Left ventricle myocardium inferior (tissue), 1 donor: Measurements from ENCODE around the gene VSIG10L. TPM values are rescaled to one million over a fixed set of nuclear protein-coding genes. Genes with fewer than 3 reads are reported as not detected.

Experiments used
- DNase-seq: peaks from one replicate; pipeline ENCODE4 v3.0.0-alpha.2; 2020
- H3K27ac ChIP-seq: fragments of 200-600 bp; replicated peaks from 2 replicates; pipeline ENCODE4 v1.8.0; 2021
- H3K27me3 ChIP-seq: fragments of 200-600 bp; 2 replicates; pipeline ENCODE4 v1.8.0; 2021; ENCODE audit warnings: low read depth
- H3K36me3 ChIP-seq: fragments of 200-600 bp; 2 replicates; pipeline ENCODE4 v1.8.0; 2021
- H3K4me1 ChIP-seq: fragments of 200-600 bp; 2 replicates; pipeline ENCODE4 v1.8.0; 2021
- H3K4me3 ChIP-seq: fragments of 200-600 bp; 2 replicates; pipeline ENCODE4 v1.8.0; 2021; ENCODE audit warnings: mild to moderate bottlenecking, moderate library complexity
- H3K9me3 ChIP-seq: fragments of 200-600 bp; replicated peaks from 2 replicates; pipeline ENCODE4 v1.8.0; 2021
- intact Hi-C: fragments of 100-400 bp; cut with micrococcal nuclease; formaldehyde crosslinking; loops from one replicate; pipeline ENCODE4 v1.11.0; 2022
- total RNA-seq: library from RNA; stranded (reverse); fragmentation: NEBNext Ultra II Directional; extraction: Animal tissue kit (Norgen Biotek cat#: 25700); gene quantifications from one replicate; pipeline ENCODE4 v1.2.1, GENCODE V29; 2021
- TF ChIP-seq, protein P1 (sequence below): fragments of 200-600 bp; IDR thresholded peaks from 2 replicates; pipeline ENCODE4 v1.8.0; 2021; ENCODE audit warnings: antibody characterized with exemption, mild to moderate bottlenecking, borderline replicate concordance
- donor health status: DM: no; HTN: yes; CAD: no; lungs with severe emphysema.

VSIG10L gene
- total RNA-seq, 1 donor from 2014 or later = 0.66 TPM

DNA sequence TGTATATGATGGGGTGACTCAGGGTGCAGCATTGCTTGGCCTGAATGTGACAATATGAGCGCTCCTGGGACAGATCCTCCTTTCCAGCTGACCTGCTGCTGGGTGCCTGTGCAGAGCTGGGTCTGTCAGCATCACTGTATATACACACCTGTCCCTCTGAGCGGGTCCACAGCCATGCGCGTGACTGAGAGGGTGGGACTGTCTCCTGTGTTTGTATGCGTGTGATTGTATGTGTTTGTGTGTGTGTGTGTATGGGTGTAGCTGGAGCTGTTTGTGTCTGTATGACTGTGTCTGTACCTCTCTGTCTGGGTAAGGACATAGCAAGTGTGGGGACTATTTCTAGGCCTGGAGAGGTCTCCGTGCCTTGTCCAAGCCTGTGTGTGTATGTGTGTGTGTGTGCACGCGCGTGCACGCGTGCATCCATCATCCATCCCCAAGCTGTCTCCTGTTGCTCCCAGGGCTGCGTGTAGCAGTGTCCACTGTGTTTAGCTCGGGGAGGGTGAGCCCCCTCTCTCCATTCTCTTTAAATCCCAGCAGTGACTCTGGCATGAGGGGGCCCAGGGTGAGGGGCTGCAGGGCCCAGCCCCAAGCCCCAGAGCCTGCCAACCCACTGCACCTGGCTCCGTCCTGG is 22.2 kb downstream of the VSIG10L start:
- H3K4me1 ChIP-seq = no peaks in the 10 kb centered on the region
- H3K27me3 ChIP-seq = peaks cover 77% of the 10 kb centered on the region
- intact Hi-C loops = no loop called here
- TF ChIP-seq, protein P1, sequence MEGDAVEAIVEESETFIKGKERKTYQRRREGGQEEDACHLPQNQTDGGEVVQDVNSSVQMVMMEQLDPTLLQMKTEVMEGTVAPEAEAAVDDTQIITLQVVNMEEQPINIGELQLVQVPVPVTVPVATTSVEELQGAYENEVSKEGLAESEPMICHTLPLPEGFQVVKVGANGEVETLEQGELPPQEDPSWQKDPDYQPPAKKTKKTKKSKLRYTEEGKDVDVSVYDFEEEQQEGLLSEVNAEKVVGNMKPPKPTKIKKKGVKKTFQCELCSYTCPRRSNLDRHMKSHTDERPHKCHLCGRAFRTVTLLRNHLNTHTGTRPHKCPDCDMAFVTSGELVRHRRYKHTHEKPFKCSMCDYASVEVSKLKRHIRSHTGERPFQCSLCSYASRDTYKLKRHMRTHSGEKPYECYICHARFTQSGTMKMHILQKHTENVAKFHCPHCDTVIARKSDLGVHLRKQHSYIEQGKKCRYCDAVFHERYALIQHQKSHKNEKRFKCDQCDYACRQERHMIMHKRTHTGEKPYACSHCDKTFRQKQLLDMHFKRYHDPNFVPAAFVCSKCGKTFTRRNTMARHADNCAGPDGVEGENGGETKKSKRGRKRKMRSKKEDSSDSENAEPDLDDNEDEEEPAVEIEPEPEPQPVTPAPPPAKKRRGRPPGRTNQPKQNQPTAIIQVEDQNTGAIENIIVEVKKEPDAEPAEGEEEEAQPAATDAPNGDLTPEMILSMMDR = no peak
- no peaks in the 10 kb centered on the region for H3K36me3 ChIP-seq
- no peak overlapping the region for H3K27ac ChIP-seq
- no peak for DNase-seq
- no peak overlapping the region for H3K4me3 ChIP-seq
- H3K9me3 ChIP-seq = no peaks in the 10 kb centered on the region

DNA sequence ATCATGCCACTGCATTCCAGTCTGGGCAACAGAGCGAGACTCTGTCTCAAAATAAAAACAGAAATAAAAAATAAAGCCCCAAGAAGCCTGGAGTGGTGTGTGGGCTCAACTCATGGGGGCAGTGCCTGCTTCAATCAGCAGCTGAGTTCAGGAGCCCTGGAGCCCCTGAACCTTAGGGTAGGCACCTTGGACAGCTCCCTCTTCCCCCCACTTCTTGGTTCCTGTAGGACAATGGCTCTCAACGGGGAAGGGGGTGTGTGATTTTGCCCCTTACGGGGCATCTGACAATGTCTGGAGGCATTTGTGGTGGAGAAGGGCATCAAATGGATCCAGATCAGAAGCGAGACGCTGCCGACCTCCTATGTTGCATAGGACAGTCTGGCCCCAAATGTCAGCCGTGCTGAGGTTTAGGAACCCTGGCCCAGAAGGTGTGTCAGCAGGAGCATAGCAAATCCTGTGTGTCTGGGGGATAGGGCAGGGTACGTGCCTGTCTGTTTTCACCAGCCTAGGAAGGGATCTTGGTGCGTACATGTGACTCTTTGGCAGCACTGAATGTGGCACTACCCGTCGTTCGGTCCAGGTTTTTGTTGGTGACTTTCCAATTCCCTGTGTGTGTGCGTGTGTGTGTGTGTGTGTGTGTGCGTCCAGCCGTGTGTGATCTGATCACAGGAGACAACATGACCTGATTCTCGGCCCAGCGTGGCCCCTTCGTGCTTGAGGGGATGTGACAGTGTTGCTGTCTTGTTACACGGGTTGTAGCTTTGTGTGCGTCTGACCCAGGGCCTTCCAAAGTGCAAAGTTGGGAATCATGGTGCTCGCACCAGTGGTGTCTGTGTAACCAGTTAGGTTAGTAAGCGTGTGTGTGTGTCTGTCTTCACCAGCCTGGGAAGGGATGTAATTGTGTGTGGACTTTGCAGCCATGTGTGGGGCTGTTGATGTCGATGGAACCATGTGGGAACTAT is 23.0 kb downstream of the VSIG10L start:
- Histone ChIP-seq H3K27ac (no peak overlapping the region), H3K4me1 (no peaks in the 10 kb centered on the region), H3K27me3 (peaks cover 77% of the 10 kb centered on the region), H3K4me3 (no peak overlapping the region), H3K9me3 (no peaks in the 10 kb centered on the region), H3K36me3 (no peaks in the 10 kb centered on the region)
- TF ChIP-seq, protein P1 = no peak
- no peak for DNase-seq
- intact Hi-C loops = no loop called here

DNA sequence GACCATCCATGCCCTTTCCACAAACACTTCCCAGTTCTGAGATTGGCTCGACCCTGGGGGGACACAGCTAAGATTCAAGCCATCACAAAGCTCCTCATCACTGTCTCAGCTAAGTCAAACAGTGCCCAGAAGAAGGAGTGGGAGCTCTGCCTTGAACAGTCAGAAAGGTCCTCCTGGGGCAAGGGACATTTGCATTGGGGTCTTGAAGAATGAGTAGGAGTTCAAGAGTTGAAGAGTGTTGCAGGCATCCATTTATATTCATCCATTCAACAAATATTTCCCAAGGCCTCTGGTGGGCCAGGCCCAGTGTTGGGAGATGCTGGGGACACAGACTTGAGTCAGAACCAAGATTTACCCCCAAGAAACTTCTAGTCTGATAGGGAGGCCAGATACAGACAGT is 24.0 kb downstream of the VSIG10L start:
- no peaks in the 10 kb centered on the region for H3K9me3 ChIP-seq
- no peak overlapping the region for H3K4me3 ChIP-seq
- no peak for DNase-seq
- H3K27me3 ChIP-seq = peaks cover 77% of the 10 kb centered on the region
- H3K27ac ChIP-seq = no peak overlapping the region
- no peaks in the 10 kb centered on the region for H3K36me3 ChIP-seq
- TF ChIP-seq, protein P1 = no peak
- H3K4me1 ChIP-seq = no peaks in the 10 kb centered on the region
- intact Hi-C loops = no loop called here

DNA sequence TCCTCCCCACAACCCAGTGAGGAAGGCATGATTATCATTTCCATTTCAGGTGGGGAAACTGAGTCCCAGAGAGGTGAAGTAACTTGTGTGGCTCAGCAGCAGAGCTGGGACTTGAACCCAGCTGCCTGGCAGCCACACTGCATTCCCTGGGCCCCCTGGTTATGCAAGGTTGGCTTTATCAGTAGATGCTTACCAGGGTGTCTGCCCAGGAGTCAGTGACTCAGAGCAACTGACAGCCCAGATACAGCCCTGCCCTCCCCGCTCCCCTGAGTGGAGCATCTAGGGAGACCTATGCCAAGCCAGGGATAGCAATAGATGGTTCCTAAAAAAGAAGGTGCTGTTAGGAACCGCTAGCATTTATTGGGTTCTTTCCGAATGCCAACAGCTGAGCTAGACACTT is 24.6 kb downstream of the VSIG10L start:
- intact Hi-C loops = no loop called here
- DNase-seq = no peak
- H3K27me3 ChIP-seq = peaks cover 79% of the 10 kb centered on the region
- H3K4me1 ChIP-seq = no peaks in the 10 kb centered on the region
- no peaks in the 10 kb centered on the region for H3K9me3 ChIP-seq
- TF ChIP-seq, protein P1 = no peak
- H3K27ac ChIP-seq = no peak overlapping the region
- no peaks in the 10 kb centered on the region for H3K36me3 ChIP-seq
- H3K4me3 ChIP-seq = no peak overlapping the region

DNA sequence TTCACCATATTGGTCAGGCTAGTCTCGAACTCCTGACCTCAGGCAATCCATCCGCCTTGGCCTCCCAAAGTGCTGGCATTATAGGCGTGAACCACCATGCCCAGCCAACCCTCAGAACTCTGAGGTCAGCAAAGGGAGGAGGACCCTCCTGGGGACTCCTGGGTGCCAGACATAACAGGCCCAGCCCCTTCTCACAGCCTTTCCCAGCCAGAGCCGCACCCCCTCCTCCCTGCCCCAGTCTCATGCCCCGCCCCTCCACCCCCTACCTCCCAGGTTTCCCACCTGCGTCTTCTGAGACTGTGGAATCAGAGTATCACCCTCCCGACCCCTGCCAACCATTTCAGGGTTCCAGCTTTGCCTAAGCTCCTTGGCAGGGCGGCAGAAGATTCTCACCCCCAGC is 25.3 kb downstream of the VSIG10L start:
- DNase-seq = no peak
- H3K4me3 ChIP-seq = no peak overlapping the region
- no peaks in the 10 kb centered on the region for H3K9me3 ChIP-seq
- no peaks in the 10 kb centered on the region for H3K4me1 ChIP-seq
- TF ChIP-seq, protein P1 = no peak
- intact Hi-C loops = no loop called here
- H3K27ac ChIP-seq = no peak overlapping the region
- H3K36me3 ChIP-seq = no peaks in the 10 kb centered on the region
- H3K27me3 ChIP-seq = peaks cover 86% of the 10 kb centered on the region
